HG03135 (cell line): ENCODE data around the gene CA11.
"Not testable (repeated sequence)": the region's sequence is repeated elsewhere in the genome, so short reads cannot be mapped to it uniquely, and the experiment has no call there.

ENCODE experiments used
- ATAC-seq: cut with Tn5 transposase; IDR thresholded peaks from one replicate; pipeline ENCODE4 v1.9.1; 2021; ENCODE audit warnings: mild to moderate bottlenecking, moderate library complexity; ENCODE audit not compliant: unreplicated experiment

CA11 gene

GRCh38 chr19:48646001-48646721, at the start of gene CA11:
TSS of gene CA11 (minus strand) at chr19:48646187. CDS start at chr19:48645632, 555 bp downstream.
- ATAC-seq: peak; percentile 51

- ATAC-seq: not testable (repeated sequence)
These were observed 47.6 kb upstream of the CA11 start for GRCh38 chr19:48693629-48694028.

DNA sequence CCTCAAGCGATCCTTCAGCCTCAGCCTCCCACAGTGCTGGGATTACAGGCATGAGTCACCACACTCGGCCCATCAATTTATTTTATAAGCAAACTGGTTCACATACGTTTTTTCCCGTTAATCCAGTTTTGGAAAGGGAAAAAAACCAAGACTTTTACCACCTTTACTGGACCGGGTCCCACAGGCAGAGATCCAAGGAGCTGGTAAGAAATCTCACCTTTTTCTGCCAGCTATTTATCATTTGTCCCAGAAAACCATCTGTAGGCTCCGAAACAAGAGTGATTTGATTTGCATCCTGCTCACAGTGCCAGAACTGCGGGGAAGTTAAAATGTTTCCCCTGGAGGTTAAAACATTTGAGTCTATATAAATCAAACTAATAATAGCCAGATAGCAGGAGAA, 43.5 kb upstream of the CA11 start:
- no peak for ATAC-seq

DNA sequence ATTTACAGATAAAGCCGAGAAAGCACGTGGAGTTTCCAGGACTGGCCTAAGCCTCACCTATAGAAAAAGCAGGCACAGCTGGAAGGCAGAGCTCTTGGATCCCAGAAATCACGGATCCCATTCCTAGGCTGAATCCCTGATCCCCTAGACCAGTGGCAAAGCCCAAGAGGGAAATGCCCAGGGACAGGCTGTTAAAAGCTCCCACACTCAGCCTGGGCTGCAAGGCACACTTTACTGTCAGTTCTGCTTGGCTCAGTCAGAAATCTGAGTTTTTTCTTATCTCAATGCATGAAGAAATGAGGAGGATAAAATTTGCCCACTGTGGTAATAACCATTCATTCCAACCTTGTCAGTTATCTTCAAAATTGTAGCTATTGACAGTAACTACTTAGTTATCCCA, 41.8 kb upstream of the CA11 start:
- ATAC-seq: no peak

DNA sequence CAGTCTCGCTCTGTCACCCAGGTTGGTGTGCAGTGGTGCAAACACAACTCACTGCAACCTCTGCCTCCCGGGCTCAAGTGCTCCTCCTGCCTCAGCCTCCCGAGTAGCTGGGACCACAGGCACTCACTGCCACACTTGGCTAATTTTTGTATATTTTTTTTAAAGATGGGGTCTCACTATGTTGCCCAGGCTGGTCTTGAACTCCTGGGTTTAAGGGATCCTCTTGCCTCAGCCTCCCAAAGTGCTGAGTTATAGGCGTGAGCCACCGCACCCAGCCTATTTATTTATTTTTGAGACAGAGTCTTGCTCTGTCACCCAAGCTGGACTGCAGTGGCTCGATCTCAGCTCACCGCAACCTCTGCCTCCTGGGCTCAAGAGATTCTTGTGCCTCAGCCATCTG, 40.6 kb upstream of the CA11 start:
- not testable (repeated sequence) for ATAC-seq

DNA sequence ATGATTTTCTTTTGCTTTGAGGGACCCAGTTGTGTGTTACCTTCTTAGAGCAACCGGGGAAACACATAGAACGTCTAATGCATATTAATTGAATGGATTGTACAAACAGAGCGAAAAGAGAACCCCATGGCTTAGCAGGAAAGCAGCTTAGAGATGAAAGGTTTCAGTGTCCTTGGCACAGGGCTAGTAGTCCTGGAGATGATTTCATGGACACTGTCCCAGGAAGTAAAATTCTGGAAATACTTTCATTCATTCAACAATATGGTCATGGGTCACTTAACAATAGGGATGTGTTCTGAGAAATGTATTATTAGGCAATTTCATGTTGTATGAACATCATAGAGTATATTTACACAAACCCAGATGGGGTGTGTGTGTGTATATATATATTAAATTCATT, 40.1 kb upstream of the CA11 start:
- ATAC-seq: no peak

GRCh38 chr19:48685583-48685982, 39.6 kb upstream of the CA11 start:
- no peak for ATAC-seq

DNA sequence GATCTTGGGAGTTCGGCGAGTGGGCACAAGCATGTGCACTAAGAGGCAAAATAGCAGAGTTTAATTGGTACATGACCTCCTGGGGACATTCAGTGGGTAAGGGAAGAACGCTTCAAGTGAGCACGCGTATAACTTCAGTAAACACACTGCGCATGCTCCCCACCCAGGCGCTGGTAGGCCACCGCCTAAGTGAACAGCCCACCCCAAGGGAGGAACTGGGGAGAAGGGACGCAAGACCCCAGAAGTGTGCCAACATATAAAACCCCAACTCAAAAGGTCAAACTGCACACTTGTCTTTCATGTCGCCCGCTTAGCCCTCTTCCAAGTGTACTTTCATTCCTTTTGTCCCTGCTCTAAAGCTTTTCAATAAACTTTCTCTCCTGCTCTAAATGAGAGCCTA, 37.4 kb upstream of the CA11 start:
- no peak for ATAC-seq

- no peak for ATAC-seq
These were observed 35.1 kb upstream of the CA11 start for GRCh38 chr19:48681127-48681470.

GRCh38 chr19:48680436-48681126, 34.6 kb upstream of the CA11 start:
- ATAC-seq: no peak

DNA sequence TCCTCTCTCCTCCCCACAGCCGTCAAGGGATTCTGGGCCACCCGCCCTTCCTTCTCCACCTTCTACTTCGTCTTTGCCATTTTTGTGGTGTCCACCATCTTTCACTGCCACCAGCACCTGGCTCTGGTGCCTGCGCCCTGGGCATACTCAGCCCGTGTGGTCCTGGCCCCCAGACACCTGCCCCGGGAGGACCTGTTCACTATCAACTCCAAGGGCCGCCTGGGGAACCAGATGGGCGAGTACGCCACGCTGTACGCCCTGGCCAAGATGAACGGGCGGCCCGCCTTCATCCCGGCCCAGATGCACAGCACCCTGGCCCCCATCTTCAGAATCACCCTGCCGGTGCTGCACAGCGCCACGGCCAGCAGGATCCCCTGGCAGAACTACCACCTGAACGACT, 34.0 kb upstream of the CA11 start:
- ATAC-seq: not testable (repeated sequence)

- no peak for ATAC-seq
These were observed 32.2 kb upstream of the CA11 start for GRCh38 chr19:48678201-48678600.

GRCh38 chr19:48676887-48677286, 30.9 kb upstream of the CA11 start:
- ATAC-seq: no peak

DNA sequence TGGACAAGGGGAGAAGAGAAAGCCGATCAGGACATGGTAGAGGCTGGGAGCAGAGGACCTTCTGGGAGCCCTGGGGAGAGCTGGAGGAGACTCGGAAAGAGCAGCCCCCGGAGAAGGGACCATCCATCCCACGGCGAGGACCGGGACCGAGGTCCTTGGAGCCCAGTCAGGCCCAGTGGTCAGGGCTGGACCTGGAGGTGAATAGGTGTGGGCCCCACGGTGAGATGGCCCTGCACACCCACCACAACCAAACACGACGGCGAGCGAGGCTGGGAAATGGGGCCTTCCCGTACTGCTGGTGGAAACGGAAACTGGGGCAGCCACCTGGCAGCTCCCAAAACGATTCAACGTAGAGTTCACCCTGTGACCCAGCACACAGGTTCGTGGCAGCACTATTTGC, 30.5 kb upstream of the CA11 start:
- no peak for ATAC-seq

GRCh38 chr19:48674921-48675824, 29.2 kb upstream of the CA11 start:
- ATAC-seq: no peak

DNA sequence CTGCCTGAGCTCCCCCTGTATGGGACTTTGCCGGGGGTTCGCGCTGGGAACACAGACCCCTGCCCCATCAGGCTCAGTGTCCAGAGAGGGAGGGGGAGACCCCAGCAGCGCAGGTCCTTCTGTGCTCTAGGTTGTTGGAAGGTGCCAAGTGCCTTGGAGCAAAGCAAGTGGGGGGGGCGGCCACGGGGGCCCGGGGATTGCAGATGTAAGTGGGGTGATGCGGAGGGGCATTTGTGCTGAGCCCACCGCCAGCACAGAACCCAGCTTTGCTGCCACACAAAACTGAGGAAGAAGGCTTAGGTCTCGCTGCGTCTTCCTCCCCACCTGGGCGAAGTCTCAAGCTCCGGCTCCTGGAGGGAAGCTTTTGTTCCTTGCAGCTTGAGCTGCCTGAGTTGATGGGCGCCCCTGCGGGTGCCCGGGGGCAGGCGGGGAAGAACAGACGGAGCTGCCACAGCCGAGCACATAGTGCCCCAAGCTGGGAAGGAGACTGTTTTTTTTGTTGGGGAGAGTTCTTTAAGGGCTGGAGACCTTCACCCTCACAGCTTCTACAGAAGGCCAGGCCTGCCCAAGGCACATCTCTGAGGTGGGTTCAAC, 28.3 kb upstream of the CA11 start:
- no peak for ATAC-seq

DNA sequence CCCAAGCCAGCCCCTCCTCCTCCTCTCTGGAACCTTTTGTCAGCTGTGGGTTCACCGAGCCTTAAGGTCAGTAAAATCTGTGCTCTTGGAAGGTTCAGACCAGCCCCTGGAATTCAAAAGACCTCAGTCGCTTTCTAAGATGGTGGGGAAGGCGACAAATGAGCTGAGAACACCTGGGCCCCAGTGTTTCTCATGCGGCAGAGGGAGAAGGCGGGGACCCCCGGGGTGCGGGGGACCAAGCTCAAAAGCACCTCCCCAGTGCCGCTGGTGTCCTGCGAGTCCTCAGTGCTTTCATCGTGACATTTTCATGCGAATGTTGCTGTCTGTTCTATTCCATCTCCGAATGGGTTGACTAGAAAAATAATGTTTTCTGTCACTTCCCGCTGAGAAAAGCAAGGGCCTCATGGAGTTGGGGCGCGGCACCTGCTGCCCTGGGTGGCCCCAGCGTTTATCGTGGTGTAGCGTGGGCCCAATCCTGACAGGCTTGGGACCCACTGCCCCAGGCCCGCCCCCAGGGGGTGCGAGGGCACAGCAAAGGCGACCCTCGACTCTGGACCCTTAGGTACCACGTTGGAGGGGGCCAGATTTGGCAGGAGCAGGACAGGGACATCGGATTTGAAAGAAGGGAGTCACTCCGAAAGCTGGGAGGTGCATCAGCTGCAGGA, 27.6 kb upstream of the CA11 start:
- ATAC-seq: no peak

DNA sequence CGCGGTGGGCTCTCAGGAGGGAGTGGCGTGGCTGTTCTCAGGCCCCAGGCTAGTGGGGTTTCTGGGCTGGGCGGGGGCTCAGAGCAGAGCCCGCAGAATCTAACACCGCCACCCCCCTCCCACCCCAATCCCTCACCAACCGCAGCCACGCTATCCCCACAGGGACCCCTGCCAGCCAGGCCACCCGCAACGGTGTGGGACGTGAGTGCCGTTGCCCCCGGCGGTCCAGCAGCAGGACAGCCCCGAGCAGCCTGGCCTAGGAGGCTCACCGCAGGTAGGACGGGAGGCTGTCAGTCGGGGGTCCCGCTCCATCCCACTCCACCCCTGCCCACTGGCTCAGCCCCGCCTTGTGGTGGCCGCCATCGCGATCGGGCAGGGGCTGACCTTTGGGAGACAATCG, 27.0 kb upstream of the CA11 start, which contains the start of gene NTN5:
TSS of gene NTN5 (minus strand) at position 24 of the 400 bp plus-strand sequence. CDS start 2,031 bp downstream, outside the sequence.
- no peak for ATAC-seq

- no peak for ATAC-seq
These were observed 25.5 kb upstream of the CA11 start for GRCh38 chr19:48671446-48671995.

DNA sequence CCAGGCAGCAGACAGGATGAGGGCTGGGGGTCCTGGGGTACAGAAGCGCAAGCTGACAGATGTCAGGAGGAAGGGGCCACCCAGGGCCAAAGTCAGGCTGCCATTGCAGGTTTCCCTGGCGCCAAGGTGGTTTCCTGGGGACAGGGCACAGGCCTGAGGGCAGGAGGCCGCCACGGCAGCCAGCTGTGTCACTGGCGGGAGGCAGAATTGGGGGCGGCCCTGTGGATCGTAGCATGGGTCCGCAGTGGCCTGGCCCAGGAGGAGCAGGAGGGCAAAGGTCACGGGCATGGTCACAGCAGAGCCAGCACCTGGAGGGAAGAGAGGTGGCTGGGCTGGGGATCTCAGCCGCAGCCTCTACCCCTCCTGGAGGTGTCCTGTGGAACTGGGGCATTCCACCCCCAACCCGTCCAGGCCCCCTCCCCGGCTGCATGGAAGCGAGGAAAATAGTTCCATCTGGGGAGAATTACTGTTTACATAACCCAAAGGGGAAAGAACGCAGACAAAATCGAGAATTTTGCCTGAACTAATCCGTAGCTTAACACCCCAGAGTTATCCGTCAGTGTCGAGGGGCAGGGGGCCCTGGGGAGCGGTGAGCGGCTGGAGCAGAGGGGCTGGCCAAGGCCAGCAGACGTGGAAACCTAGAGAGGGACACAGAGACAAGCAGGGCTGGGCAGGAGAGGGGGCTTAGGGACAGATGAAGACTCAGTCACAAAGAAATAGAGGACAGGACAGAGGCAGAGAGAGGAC, 24.9 kb upstream of the CA11 start:
- no peak for ATAC-seq
